Vagina (tissue), 2 donors: ENCODE results near the gene TUBB1. TPM values are rescaled to one million over a fixed set of nuclear protein-coding genes. Genes with fewer than 3 reads are reported as not detected.
A peak's percentile ranks its signal among the peaks of the same experiment; 100 is the strongest.

ENCODE experiments used
- DNase-seq, 2 donors: peaks; one replicate each; pipeline ENCODE4 v3.0.0-alpha.2; 2017; ENCODE audit errors: extremely low spot score in 2 of 2
- H3K27ac ChIP-seq: fragments of 200-600 bp; sonication (generic); one replicate; pipeline ENCODE4 v1.5.1; 2019
- H3K27me3 ChIP-seq: fragments of 200-600 bp; sonication (generic); one replicate; pipeline ENCODE4 v1.5.1; 2019
- H3K36me3 ChIP-seq, 2 donors: fragments of 200-600 bp; sonication (generic); one replicate each; pipeline ENCODE4 v1.5.1; 2017 to 2019
- H3K4me1 ChIP-seq: fragments of 200-600 bp; sonication (generic); one replicate; pipeline ENCODE4 v1.5.1; 2019
- H3K4me3 ChIP-seq, 2 donors: fragments of 200-600 bp; sonication (generic); 1 replicate in 1 of 2; 2 replicates in 1 of 2; pipeline ENCODE4 v1.5.1; 2016 to 2019
- H3K9me3 ChIP-seq: fragments of 200-600 bp; sonication (generic); one replicate; pipeline ENCODE4 v1.5.1; 2019
- POLR2A ChIP-seq, 2 donors: fragments of 450-650 bp; IDR thresholded peaks; one replicate each; pipeline ENCODE4 v1.6.1; 2017; ENCODE audit warnings: antibody characterized with exemption in 2 of 2, mild to moderate bottlenecking in 2 of 2, moderate library complexity in 2 of 2
- POLR2AphosphoS5 ChIP-seq, 2 donors: sonication (generic); formaldehyde crosslinking; IDR thresholded peaks; one replicate each; pipeline ENCODE4 v1.9.0; 2017; ENCODE audit warnings: antibody characterized with exemption in 2 of 2, mild to moderate bottlenecking in 2 of 2, low read depth in 1 of 2; ENCODE audit not compliant: insufficient read depth in 1 of 2
- intact Hi-C: fragments of 100-400 bp; cut with DNase I; formaldehyde crosslinking; loops from one replicate; pipeline ENCODE4 v1.15.1; 2023
- total RNA-seq: library from RNA; depleted of rRNA; stranded (reverse); fragments of >200 nt; gene quantifications from one replicate; pipeline ENCODE4 v1.2.3, GENCODE V29; 2016
- TF ChIP-seq, protein P1 (sequence below), 3 experiments: fragments of 450-650 bp in 2 of 3; fragments of 200-600 bp in 1 of 3; sonication (generic) in 1 of 3; IDR thresholded peaks; one replicate each; pipeline ENCODE4 v1.5.1; 2017 to 2019; ENCODE audit warnings: antibody characterized with exemption in 3 of 3, mild to moderate bottlenecking in 2 of 3, moderate library complexity in 2 of 3

Gene TUBB1
- total RNA-seq, 1 donor from 2014 or later = not detected

GRCh38 chr20:59014680-59015389 is 4.4 kb upstream of the TUBB1 start:
- TF ChIP-seq, protein P1, sequence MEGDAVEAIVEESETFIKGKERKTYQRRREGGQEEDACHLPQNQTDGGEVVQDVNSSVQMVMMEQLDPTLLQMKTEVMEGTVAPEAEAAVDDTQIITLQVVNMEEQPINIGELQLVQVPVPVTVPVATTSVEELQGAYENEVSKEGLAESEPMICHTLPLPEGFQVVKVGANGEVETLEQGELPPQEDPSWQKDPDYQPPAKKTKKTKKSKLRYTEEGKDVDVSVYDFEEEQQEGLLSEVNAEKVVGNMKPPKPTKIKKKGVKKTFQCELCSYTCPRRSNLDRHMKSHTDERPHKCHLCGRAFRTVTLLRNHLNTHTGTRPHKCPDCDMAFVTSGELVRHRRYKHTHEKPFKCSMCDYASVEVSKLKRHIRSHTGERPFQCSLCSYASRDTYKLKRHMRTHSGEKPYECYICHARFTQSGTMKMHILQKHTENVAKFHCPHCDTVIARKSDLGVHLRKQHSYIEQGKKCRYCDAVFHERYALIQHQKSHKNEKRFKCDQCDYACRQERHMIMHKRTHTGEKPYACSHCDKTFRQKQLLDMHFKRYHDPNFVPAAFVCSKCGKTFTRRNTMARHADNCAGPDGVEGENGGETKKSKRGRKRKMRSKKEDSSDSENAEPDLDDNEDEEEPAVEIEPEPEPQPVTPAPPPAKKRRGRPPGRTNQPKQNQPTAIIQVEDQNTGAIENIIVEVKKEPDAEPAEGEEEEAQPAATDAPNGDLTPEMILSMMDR (IDR thresholded peaks at IDR 0.05) = no peak
- no peak for TF ChIP-seq POLR2AphosphoS5 (IDR thresholded peaks at IDR 0.05; ENCODE audit: insufficient read depth in 1 of 2, low read depth in 1 of 2)
- TF ChIP-seq POLR2A (IDR thresholded peaks at IDR 0.05) = no peak
- Histone ChIP-seq H3K27me3 (no peaks in the 10 kb centered on the region), H3K27ac (no peak overlapping the region), H3K4me1 (peaks cover 19% of the 10 kb centered on the region), H3K9me3 (no peaks in the 10 kb centered on the region), H3K4me3 (no peak overlapping the region), H3K36me3 (no peaks in the 10 kb centered on the region)
- intact Hi-C loops = no loop called here
- no peak for DNase-seq

GRCh38 chr20:59015411-59015810 is 3.8 kb upstream of the TUBB1 start:
- Histone ChIP-seq H3K4me3 (no peak overlapping the region), H3K27ac (no peak overlapping the region), H3K4me1 (peaks cover 14% of the 10 kb centered on the region), H3K27me3 (no peaks in the 10 kb centered on the region), H3K9me3 (no peaks in the 10 kb centered on the region), H3K36me3 (no peaks in the 10 kb centered on the region)
- TF ChIP-seq, protein P1 (IDR thresholded peaks at IDR 0.05) = no peak
- TF ChIP-seq POLR2A (IDR thresholded peaks at IDR 0.05) (no peak), POLR2AphosphoS5 (IDR thresholded peaks at IDR 0.05; ENCODE audit: insufficient read depth in 1 of 2, low read depth in 1 of 2) (no peak)
- intact Hi-C loops = no loop called here
- DNase-seq = no peak

DNA sequence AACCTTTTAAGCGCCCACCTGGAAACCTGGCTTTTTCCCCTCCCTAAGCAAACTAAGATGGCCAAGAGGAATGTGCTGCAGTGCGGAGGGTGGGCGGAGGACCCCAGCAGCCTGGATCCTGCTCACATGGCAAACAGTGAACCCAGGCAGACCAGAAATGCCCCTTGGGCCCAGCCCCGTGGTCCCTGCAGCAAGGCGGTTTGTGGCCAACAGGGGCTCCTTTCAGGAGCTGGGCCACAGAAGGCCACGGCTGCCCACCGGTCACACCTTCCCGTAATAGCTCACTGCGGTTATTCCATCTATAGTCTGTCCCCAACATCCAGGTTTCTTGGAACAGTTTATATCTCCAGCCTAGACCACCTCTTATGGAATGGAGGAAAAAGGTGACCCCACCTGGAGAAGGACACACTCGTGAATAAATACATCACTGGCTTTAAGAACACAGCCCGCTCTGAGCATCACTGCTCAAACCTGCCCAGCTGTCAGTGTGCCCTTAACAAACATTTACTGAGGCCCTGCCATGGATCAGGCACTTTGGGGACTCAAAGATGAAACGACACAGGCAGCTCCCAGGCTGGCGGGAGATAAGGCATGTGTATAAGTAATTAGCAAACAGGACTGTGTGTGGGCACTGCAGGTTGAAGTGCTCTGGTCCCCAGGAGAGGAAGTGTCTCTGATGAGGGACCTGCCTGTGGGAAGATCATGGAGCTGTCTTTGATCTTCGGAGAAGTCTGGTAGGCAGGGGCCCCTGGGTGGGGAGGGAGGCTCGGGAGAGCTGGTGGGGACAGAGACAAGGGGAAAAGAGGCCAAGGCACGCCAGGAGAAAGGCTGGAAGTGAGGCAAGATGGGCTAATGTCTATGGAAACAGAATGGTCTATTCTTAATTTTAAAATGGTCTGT is 3.2 kb upstream of the TUBB1 start:
- Histone ChIP-seq H3K4me1 (peaks cover 8% of the 10 kb centered on the region), H3K36me3 (no peaks in the 10 kb centered on the region), H3K27ac (no peak overlapping the region), H3K9me3 (no peaks in the 10 kb centered on the region), H3K4me3 (no peak overlapping the region), H3K27me3 (no peaks in the 10 kb centered on the region)
- intact Hi-C loops = no loop called here
- DNase-seq = no peak
- no peak for TF ChIP-seq POLR2AphosphoS5 (IDR thresholded peaks at IDR 0.05; ENCODE audit: insufficient read depth in 1 of 2, low read depth in 1 of 2)
- TF ChIP-seq POLR2A (IDR thresholded peaks at IDR 0.05) = no peak
- TF ChIP-seq, protein P1 (IDR thresholded peaks at IDR 0.05) = no peak

DNA sequence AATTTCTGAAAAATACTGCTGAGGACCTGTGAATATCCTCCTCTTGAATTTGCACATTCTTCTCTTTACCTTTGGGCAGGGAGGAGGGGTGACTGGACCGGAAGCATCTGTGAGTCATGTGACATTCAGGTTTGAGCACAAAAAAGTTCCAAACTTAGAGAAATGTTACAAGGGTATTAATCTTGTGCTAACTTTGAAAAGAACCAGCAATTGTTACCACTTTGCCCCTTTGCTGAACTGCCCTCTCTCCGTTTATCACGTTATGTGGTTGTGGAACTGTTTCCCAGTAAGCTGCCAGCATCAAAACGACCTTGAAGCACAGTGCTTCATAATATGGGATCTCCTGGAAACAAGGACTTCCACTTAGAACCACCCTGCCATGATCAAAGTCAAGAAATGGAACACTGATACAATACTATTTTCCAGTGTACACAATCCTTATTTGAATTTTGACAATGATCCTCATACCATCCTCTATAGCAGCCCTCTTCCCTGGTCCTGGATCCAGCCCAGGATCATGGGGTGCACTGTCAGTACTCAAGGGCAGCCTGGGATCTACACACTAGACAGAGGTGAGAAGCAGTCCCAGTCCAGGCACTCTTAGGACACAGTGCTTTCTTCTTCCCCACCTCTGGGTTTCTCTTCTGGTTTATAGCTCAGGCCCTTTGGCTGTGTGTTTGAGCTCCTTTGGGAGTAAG is 2.3 kb upstream of the TUBB1 start:
- intact Hi-C loops = no loop called here
- H3K9me3 ChIP-seq = no peaks in the 10 kb centered on the region
- H3K27ac ChIP-seq = no peak overlapping the region
- no peaks in the 10 kb centered on the region for H3K4me1 ChIP-seq
- peak in 1 of 2 donors; percentile 27 for DNase-seq
- TF ChIP-seq POLR2AphosphoS5 (IDR thresholded peaks at IDR 0.05; ENCODE audit: insufficient read depth in 1 of 2, low read depth in 1 of 2) (no peak), POLR2A (IDR thresholded peaks at IDR 0.05) (no peak)
- TF ChIP-seq, protein P1 (IDR thresholded peaks at IDR 0.05) = no peak
- no peaks in the 10 kb centered on the region for H3K36me3 ChIP-seq
- no peaks in the 10 kb centered on the region for H3K27me3 ChIP-seq
- no peak overlapping the region for H3K4me3 ChIP-seq
